Testis (tissue), 2 donors: ENCODE measurements around the gene BCOR.

ENCODE experiments used
- CTCF ChIP-seq, 3 experiments: fragments of 450-650 bp in 2 of 3; fragments of 200-600 bp in 1 of 3; sonication (generic) in 1 of 3; IDR thresholded peaks; one replicate each; pipeline ENCODE4 v1.5.1; 2016 to 2019; ENCODE audit warnings: antibody characterized with exemption in 3 of 3, mild to moderate bottlenecking in 2 of 3, moderate library complexity in 1 of 3
- POLR2A ChIP-seq: fragments of 450-650 bp; IDR thresholded peaks from one replicate; pipeline ENCODE4 v1.6.1; 2017; ENCODE audit warnings: antibody characterized with exemption, mild to moderate bottlenecking, moderate library complexity

DNA sequence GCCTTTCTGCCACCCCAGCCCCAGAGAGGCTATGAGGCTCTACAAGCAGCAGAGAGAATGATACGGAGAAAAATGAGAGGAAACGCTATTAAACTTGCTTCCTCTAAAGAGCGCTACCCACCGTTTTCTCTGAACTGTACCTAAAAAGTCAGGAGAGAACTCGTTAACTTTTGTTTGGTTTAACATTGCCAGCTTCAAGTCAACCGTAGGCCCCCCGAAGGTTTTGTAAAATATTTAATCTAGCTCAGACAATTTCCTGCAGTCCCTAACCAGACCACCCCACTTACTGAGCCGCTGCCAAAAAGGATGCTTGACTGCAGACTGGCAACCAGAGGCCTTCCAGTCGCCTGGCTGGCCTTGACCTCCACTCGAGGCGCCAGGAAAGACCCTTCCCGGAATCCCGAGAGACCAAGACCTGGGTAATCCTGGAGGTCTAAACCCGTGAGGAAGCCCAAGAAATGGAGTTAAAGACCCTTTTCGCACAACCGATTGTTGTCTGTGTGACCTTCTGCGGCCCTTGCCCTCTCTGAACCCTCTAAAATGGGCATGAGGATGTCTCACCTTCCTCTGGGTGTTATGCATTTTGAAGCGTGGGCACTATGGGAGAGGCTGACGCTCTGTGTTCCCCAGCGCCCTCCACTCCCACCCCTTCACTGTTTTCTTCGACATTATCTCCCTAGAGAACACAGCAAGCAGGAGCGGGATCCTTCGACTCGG lies 86.3 kb downstream of the BCOR start:
- TF ChIP-seq CTCF (IDR thresholded peaks at IDR 0.05) (no peak), POLR2A (no peak)
